Stimulated activated memory B cell treated with anti-CD40 and anti-IgM and Interleukin-4, amounts not matched to agents 10 μg/mL and 1 μg/mL and 100 μg/mL, for 72 hours (primary cell): ENCODE results near the gene COX7B.
A peak's percentile ranks its signal among the peaks of the same experiment; 100 is the strongest.
"Not testable (repeated sequence)": the region's sequence is repeated elsewhere in the genome, so short reads cannot be mapped to it uniquely, and the experiment has no call there.

Source experiments
- ATAC-seq: fragments of 150-1000 bp; cut with Tn5 transposase; 2 replicates; pipeline ENCODE4 v1.10.0; 2021
- H3K27ac Mint-ChIP-seq: one replicate; pipeline ENCODE4 v1.8.0; 2022; ENCODE audit warnings: mild to moderate bottlenecking, mixed read lengths
- H3K27me3 Mint-ChIP-seq: one replicate; pipeline ENCODE4 v1.8.0; 2022; ENCODE audit warnings: mixed read lengths
- H3K36me3 Mint-ChIP-seq: one replicate; pipeline ENCODE4 v1.8.0; 2022; ENCODE audit warnings: mixed read lengths
- H3K4me1 Mint-ChIP-seq: one replicate; pipeline ENCODE4 v1.8.0; 2022; ENCODE audit warnings: mixed read lengths
- H3K4me3 Mint-ChIP-seq: one replicate; pipeline ENCODE4 v1.8.0; 2022; ENCODE audit warnings: mild to moderate bottlenecking, moderate library complexity, mixed read lengths
- H3K9me3 Mint-ChIP-seq: one replicate; pipeline ENCODE4 v1.8.0; 2022; ENCODE audit warnings: mixed read lengths

COX7B gene

DNA sequence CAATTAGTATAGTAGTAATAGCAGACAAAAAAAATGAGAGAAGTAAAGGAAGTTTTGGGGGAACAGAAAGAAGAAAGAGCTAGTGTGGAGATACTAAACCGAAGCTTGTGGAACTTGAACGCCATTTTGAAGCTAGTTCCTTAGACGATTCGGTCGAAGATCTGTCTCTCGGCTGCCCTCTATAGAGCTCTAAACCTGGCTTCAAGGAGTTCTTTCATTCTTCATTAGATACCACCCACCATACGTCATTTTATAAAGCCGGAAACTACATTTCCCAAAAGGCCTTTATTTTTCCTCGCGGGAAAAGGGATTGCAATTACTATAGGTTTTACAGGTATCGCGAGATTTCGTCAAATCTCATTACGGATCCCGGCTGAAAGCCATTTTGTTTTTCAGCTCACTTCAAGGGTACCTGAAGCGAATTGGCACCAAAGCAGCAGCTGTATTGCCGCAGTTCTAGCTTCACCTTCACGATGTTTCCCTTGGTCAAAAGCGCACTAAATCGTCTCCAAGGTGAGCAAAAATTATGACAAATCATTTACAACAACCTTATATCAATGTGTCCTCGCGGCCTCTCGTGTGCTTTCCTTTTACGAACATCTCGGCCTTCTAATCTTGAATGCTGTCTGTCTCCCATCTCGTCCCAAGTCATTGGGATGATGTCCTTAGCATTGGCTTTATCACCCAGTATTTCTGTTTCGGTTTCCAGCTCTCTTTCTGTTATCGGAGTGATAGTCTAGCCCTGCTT is at the start of gene COX7B:
Gene COX7B, plus strand, starts transcription at position 388 of the 748 bp plus-strand sequence. Its CDS starts 86 bp downstream, at position 474.
- peak within 1 kb of the TSS; percentile 93 for H3K4me3 Mint-ChIP-seq
- H3K27me3 Mint-ChIP-seq = no peaks in the 10 kb centered on the region
- no peaks in the 10 kb centered on the region for H3K4me1 Mint-ChIP-seq
- no peaks in the 10 kb centered on the region for H3K9me3 Mint-ChIP-seq
- H3K36me3 Mint-ChIP-seq = peaks cover 5% of the 10 kb centered on the region
- ATAC-seq = peak; percentile 84
- peak within 1 kb of the TSS; percentile 95 for H3K27ac Mint-ChIP-seq

- Mint-ChIP-seq H3K27ac (no peak overlapping the region), H3K27me3 (no peaks in the 10 kb centered on the region), H3K4me3 (no peak overlapping the region), H3K9me3 (no peaks in the 10 kb centered on the region), H3K4me1 (no peaks in the 10 kb centered on the region), H3K36me3 (peaks cover 17% of the 10 kb centered on the region)
- no peak for ATAC-seq
Measured at GRCh38 chrX:77875372-77875771, 23.9 kb upstream of the COX7B start.

DNA sequence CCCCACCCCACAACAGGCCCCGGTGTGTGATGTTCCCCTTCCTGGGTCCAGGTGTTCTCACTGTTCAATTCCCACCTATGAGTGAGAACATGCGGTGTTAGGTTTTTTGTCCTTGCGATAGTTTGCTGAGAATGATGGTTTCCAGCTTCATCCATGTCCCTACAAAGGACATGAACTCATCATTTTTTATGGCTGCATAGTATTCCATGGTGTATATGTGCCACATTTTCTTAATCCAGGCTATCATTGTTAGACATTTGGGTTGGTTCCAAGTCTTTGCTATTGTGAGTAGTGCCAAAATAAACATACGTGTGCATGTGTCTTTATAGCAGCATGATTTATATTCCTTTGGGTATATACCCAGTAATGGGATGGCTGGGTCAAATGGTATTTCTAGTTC is 17.9 kb upstream of the COX7B start:
- H3K27me3 Mint-ChIP-seq, H3K4me1 Mint-ChIP-seq, ATAC-seq, H3K27ac Mint-ChIP-seq, H3K4me3 Mint-ChIP-seq, H3K36me3 Mint-ChIP-seq, H3K9me3 Mint-ChIP-seq: not testable (repeated sequence)

DNA sequence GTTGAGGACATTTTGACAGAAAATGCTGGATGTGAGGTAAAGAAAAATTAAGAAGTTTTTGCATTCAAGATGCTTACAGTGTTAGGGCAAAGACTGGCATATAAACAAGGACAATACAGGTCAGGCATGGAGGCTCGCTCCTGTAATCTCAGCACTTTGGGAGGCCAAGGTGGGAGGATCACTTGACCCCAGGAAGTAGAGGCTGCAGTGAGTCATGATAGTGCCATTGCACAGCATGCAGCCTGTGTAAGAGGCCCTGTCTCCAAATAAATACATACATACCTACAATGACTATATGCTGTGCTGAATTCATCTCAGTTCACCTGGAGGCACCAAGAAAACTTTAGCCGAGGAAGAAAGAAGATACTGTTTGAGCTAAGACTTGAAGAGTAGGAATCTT is 6.4 kb upstream of the COX7B start:
- Mint-ChIP-seq H3K36me3 (peaks cover 7% of the 10 kb centered on the region), H3K9me3 (no peaks in the 10 kb centered on the region), H3K27me3 (no peaks in the 10 kb centered on the region), H3K4me1 (peaks cover 18% of the 10 kb centered on the region), H3K27ac (no peak overlapping the region), H3K4me3 (no peak overlapping the region)
- ATAC-seq = no peak

DNA sequence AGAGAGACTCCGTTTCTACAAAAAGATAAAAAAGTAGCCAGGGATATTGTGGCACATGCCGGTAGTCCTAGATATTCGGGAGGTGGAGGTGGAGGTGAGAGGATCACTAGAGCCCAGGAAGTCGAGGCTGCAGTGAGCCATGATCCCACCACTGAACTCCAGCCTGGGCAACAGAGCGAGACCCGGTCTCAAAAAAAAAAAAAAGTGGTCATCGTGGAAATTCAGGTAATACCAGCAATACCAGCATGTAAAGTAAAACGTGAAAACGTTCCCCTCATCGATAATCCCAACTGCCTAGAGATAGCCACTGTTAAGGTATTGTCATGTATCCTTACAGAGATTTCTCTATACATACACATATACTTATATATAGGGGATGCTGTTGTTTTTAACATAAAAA is 5.6 kb upstream of the COX7B start:
- Mint-ChIP-seq H3K4me1 (peaks cover 18% of the 10 kb centered on the region), H3K4me3 (peak overlapping the region; percentile 15), H3K27ac (no peak overlapping the region), H3K36me3 (peaks cover 7% of the 10 kb centered on the region), H3K27me3 (no peaks in the 10 kb centered on the region), H3K9me3 (no peaks in the 10 kb centered on the region)
- no peak for ATAC-seq

- ATAC-seq = peak; percentile 99
- Mint-ChIP-seq H3K27ac (peak within 1 kb of the TSS; percentile 99), H3K4me3 (peak within 1 kb of the TSS; percentile 98), H3K27me3 (no peaks in the 10 kb centered on the region), H3K9me3 (no peaks in the 10 kb centered on the region), H3K36me3 (peaks cover 2% of the 10 kb centered on the region), H3K4me1 (peaks cover 16% of the 10 kb centered on the region)
Measured at GRCh38 chrX:77894921-77895886, 4.1 kb upstream of the COX7B start, which contains the start of gene MAGT1. Gene MAGT1 (minus strand): TSS chrX:77895435. CDS start chrX:77895410, 25 bp downstream.

GRCh38 chrX:77900688-77901087 is 1.4 kb downstream of the COX7B start:
- ATAC-seq = no peak
- Mint-ChIP-seq H3K4me3 (peak overlapping the region; percentile 93), H3K27ac (peak overlapping the region; percentile 95), H3K27me3 (no peaks in the 10 kb centered on the region), H3K9me3 (no peaks in the 10 kb centered on the region), H3K36me3 (peaks cover 5% of the 10 kb centered on the region), H3K4me1 (no peaks in the 10 kb centered on the region)

GRCh38 chrX:77901506-77901905 is 2.2 kb downstream of the COX7B start:
- Mint-ChIP-seq H3K36me3 (peaks cover 5% of the 10 kb centered on the region), H3K27me3 (no peaks in the 10 kb centered on the region), H3K27ac (no peak overlapping the region), H3K4me3 (peak overlapping the region; percentile 32), H3K9me3 (no peaks in the 10 kb centered on the region), H3K4me1 (no peaks in the 10 kb centered on the region)
- ATAC-seq = no peak

GRCh38 chrX:77910108-77910840 is 11.0 kb downstream of the COX7B start, which contains the start of gene ATP7A:
Gene ATP7A (plus strand): TSS chrX:77910693. CDS start chrX:77971642, 60,949 bp downstream.
- Mint-ChIP-seq H3K4me1 (peaks cover 10% of the 10 kb centered on the region), H3K4me3 (peak within 1 kb of the TSS; percentile 99), H3K9me3 (no peaks in the 10 kb centered on the region), H3K36me3 (no peaks in the 10 kb centered on the region), H3K27me3 (no peaks in the 10 kb centered on the region), H3K27ac (peak within 1 kb of the TSS; percentile 94)
- ATAC-seq = peak; percentile 99

- no peak for ATAC-seq
- no peaks in the 10 kb centered on the region for H3K27me3 Mint-ChIP-seq
- peak overlapping the region; percentile 64 for H3K27ac Mint-ChIP-seq
- peaks cover 22% of the 10 kb centered on the region for H3K4me1 Mint-ChIP-seq
- H3K4me3 Mint-ChIP-seq = peak overlapping the region; percentile 43
- H3K9me3 Mint-ChIP-seq = no peaks in the 10 kb centered on the region
- H3K36me3 Mint-ChIP-seq = peaks cover 5% of the 10 kb centered on the region
Measured at GRCh38 chrX:77917294-77917933, 18.1 kb downstream of the COX7B start.

DNA sequence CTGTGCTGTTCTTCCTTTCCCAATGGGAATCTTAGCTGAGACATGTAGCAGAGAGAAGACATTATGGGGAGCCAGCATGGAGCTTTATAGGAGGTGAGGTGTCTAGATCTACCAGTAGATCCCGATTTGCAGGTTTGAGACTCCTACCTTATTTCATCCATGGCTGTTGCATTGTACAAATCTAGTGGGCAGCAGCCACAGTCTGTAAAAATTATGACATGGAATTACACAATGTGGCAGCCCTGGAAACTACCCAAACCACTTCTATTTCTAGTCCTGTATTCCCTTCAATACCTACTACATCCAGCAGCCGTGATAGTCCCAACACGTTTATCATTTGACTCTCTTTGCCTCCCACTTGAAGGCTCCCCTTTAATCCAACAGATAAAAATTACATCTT is 19.3 kb downstream of the COX7B start:
- H3K4me1 Mint-ChIP-seq = peaks cover 26% of the 10 kb centered on the region
- ATAC-seq = no peak
- H3K27me3 Mint-ChIP-seq = no peaks in the 10 kb centered on the region
- peaks cover 10% of the 10 kb centered on the region for H3K36me3 Mint-ChIP-seq
- H3K27ac Mint-ChIP-seq = no peak overlapping the region
- no peak overlapping the region for H3K4me3 Mint-ChIP-seq
- no peaks in the 10 kb centered on the region for H3K9me3 Mint-ChIP-seq

- not testable (repeated sequence) for H3K27me3 Mint-ChIP-seq, H3K9me3 Mint-ChIP-seq, H3K4me3 Mint-ChIP-seq, ATAC-seq
- Mint-ChIP-seq H3K4me1 (peaks cover 26% of the 10 kb centered on the region), H3K36me3 (peaks cover 10% of the 10 kb centered on the region), H3K27ac (peak overlapping the region; percentile 24)
Measured at GRCh38 chrX:77919370-77919769, 20.1 kb downstream of the COX7B start.

GRCh38 chrX:77922787-77923186 is 23.5 kb downstream of the COX7B start:
- H3K9me3 Mint-ChIP-seq = no peaks in the 10 kb centered on the region
- no peak for ATAC-seq
- H3K4me3 Mint-ChIP-seq = no peak overlapping the region
- no peaks in the 10 kb centered on the region for H3K27me3 Mint-ChIP-seq
- peaks cover 13% of the 10 kb centered on the region for H3K4me1 Mint-ChIP-seq
- peaks cover 10% of the 10 kb centered on the region for H3K36me3 Mint-ChIP-seq
- no peak overlapping the region for H3K27ac Mint-ChIP-seq

- H3K36me3 Mint-ChIP-seq = peaks cover 16% of the 10 kb centered on the region
- H3K9me3 Mint-ChIP-seq = no peaks in the 10 kb centered on the region
- no peaks in the 10 kb centered on the region for H3K27me3 Mint-ChIP-seq
- H3K4me3 Mint-ChIP-seq = no peak overlapping the region
- ATAC-seq = no peak
- H3K27ac Mint-ChIP-seq = no peak overlapping the region
- peaks cover 8% of the 10 kb centered on the region for H3K4me1 Mint-ChIP-seq
Measured at GRCh38 chrX:77924320-77924859, 25.1 kb downstream of the COX7B start.
